ACC112 (cell line): ENCODE data around the gene DHDH.

Experiments used
- H2AFZ ChIP-seq: fragments of 200-600 bp; sonication (generic); one replicate; pipeline ENCODE4 v1.6.0; 2017; ENCODE audit warnings: antibody characterized with exemption, low read length; ENCODE audit not compliant: unreplicated experiment
- H3K27ac ChIP-seq: fragments of 200-600 bp; sonication (generic); 2 replicates; pipeline ENCODE4 v1.5.1; 2014; ENCODE audit warnings: low read depth, mild to moderate bottlenecking, antibody characterized with exemption, low read length, moderate library complexity
- H3K27me3 ChIP-seq: fragments of 200-600 bp; sonication (generic); 2 replicates; pipeline ENCODE4 v1.6.1; 2014; ENCODE audit warnings: mild to moderate bottlenecking, antibody characterized with exemption, low read length, moderate library complexity, mixed read lengths; ENCODE audit not compliant: insufficient read depth
- H3K36me3 ChIP-seq: fragments of 200-600 bp; sonication (generic); 2 replicates; pipeline ENCODE4 v1.6.1; 2016; ENCODE audit warnings: mild to moderate bottlenecking, antibody characterized with exemption, low read length, moderate library complexity, mixed read lengths; ENCODE audit not compliant: insufficient read depth
- H3K4me1 ChIP-seq: fragments of 200-600 bp; sonication (generic); one replicate; pipeline ENCODE4 v1.6.1; 2016; ENCODE audit warnings: low read length, mixed read lengths; ENCODE audit not compliant: insufficient read depth, unreplicated experiment, control insufficient read depth
- H3K4me3 ChIP-seq: fragments of 200-600 bp; sonication (generic); 2 replicates; pipeline ENCODE4 v1.5.1; 2014; ENCODE audit warnings: mild to moderate bottlenecking, low read depth, low read length
- H3K79me2 ChIP-seq: fragments of 200-600 bp; sonication (generic); one replicate; pipeline ENCODE4 v1.6.0; 2016; ENCODE audit warnings: low read length; ENCODE audit not compliant: control insufficient read depth, unreplicated experiment, insufficient read depth

DHDH gene

DNA sequence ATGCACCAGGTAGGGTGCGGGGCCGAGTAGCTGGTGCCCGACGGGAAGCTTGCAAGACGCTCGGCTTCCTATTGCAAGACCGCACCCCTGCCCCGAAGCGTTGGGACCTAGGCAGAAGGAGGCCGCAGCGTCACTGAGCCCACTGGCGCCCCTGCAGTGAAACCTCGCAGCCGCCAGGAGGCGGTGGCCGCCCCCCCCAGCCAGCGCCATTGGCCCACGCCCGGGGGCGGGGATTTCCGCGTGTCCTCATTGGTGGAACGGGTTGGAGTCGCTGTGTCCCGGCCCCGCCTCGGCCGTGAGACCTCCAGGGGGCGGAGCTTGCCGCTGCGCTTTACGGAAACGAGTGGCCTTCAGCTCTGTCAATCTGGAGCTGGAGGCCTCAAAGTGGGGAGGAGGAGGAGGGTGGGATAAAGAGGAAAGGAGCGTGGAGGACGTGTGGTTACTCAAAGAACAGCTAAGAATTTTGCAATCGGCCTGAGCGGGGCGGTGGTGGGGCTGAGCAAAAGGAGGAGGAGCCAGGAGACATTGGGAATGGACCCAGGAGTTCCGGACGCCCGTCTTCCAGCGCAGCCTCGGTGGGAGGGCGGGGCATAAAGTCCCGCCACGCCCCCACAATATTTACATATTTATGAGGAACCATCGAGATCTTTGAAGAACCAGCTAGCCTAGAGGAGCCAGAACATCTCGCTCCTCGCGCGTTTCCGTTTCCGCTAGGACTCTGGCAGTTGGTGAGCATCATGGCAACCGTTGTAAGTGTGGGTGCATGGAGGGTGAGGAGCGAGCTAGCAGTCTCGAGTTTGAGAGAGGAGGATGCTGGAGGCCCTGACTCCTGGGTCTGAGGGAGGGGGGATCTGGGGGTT, 59.9 kb downstream of the DHDH start, which contains the start of the genes GYS1 and RUVBL2:
GYS1 (minus strand) TSS at position 135 of the 860 bp plus-strand sequence. CDS start 197 bp downstream, outside the sequence.
RUVBL2 (plus strand) TSS at position 713 of the 860 bp plus-strand sequence; CDS start at position 738, 25 bp downstream.
- peaks cover 8% of the 10 kb centered on the region for H3K4me1 ChIP-seq
- H3K27me3 ChIP-seq, result no peaks in the 10 kb centered on the region
- peak within 1 kb of the TSS; percentile 72 for H3K27ac ChIP-seq
- H3K4me3 ChIP-seq, result peak within 1 kb of the TSS; percentile 91
- no peak within 1 kb of the TSS for H2AFZ ChIP-seq
- peaks cover 66% of the 10 kb centered on the region for H3K79me2 ChIP-seq
- H3K36me3 ChIP-seq, result no peaks in the 10 kb centered on the region

- peak overlapping the region; percentile 72 for H3K27ac ChIP-seq
- H3K79me2 ChIP-seq, result peaks cover 66% of the 10 kb centered on the region
- peaks cover 8% of the 10 kb centered on the region for H3K4me1 ChIP-seq
- no peaks in the 10 kb centered on the region for H3K36me3 ChIP-seq
- no peaks in the 10 kb centered on the region for H3K27me3 ChIP-seq
- no peak overlapping the region for H2AFZ ChIP-seq
- peak overlapping the region; percentile 91 for H3K4me3 ChIP-seq
Measured at GRCh38 chr19:48994035-48994386, 60.5 kb downstream of the DHDH start.
